Hematopoietic multipotent progenitor cell treated with erythropoietin and hydrocortisone succinate and interleukin-3 and kit ligand, for 6 days (in vitro differentiated cells): Measurements from ENCODE around the gene TAOK3.
"Not testable (repeated sequence)": the region's sequence is repeated elsewhere in the genome, so short reads cannot be mapped to it uniquely, and the experiment has no call there.

ENCODE experiments used
- DNase-seq: peaks from one replicate; pipeline ENCODE4 v3.0.0-alpha.2; 2015

The TAOK3 gene

DNA sequence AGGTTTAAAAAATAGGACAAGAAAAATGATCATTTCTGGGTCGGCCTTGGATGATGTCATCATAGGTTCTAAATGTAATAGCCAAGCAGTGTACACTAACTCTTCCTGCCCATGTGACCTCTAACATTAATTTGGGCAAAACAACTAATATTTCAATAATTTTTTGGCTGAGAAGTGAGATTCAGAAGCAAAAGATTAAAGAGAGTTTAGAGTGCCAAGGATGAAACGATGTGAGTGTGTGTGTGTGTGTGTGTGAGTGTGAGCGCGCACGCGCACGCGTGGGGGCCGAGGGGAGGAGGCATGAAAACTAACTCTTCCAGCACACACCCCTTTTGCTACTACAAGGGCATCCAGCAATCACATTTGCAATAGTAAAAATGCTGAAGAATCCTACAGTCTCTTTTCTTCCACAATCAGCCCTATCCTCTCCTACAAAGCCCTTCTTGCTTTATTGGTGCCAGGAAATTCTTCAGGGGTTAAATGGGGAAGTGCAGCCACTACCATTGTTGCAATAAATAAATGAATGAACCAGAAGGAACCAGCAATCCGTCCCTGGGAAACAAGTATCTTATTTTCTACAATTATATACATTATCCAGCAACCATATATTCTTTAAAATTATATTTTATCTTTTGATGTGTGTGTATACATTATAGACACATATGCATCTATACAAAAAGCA lies 183.9 kb downstream of the TAOK3 start:
- DNase-seq = no peak

DNA sequence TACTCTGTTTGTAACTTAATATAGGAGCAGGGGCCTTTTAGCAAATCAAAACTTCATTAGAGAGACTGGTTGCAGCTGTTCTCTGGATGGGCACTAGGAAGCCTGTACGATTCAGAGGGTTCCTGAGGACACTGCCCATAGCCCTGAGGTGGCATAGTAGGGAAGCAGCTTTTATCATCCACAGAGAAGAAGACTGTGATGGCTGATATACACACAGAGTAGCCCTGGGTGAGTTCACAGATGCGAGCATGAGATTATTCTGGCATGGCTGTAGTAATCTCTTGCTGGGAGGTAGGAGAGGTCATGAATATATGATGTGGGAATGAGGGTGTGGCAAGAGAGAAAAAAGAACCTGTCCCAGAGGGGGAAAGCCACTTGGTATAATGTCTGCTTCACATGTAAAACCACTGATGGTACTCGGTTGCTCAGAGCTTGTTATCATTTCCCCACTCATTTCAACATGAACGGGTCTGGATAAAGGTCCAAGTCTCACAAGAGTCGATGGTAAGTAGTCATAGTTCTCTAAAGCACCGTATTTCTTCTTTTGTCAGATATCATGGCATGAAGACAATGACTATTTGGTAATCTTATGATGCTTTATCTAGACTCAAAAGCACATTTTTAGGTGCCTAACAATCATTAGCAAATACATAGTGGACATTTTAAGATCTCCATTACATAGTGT lies 184.8 kb downstream of the TAOK3 start:
- peak; percentile 60 for DNase-seq

DNA sequence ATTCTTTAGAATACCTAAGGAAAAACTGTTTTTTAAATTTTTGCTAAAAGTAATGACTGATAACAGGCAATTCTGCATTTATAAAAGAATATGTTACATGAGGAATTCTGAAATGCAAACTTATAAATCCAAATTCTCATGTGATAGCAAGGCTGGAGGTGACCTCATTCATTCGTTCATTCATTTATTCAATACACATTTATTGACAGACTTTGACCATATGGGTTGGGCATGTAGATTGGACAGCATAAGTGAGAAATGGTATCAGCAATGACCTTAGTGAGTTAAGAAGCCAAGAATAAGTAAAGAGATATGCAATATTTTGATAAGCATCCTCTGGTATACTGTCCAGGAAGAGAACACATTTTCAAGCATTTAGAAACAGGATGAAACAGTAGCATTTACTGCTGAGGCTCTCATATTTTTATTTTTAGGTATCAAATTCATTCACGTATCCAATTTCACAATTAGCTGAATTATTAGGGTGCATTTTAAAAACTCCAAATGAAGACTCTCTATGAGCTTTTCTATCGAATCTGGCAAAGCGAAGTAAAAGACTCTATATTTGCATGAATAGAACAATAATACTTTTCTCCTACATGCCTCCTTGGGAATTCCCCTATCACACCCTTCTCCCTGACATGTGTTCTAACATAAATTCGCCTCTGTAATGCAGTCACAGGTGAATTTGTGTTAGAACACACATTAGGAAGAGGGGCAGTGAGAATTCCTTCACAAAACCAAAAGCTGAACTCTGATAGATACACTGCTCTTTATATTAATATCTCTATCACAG lies 186.9 kb downstream of the TAOK3 start:
- DNase-seq = no peak

DNA sequence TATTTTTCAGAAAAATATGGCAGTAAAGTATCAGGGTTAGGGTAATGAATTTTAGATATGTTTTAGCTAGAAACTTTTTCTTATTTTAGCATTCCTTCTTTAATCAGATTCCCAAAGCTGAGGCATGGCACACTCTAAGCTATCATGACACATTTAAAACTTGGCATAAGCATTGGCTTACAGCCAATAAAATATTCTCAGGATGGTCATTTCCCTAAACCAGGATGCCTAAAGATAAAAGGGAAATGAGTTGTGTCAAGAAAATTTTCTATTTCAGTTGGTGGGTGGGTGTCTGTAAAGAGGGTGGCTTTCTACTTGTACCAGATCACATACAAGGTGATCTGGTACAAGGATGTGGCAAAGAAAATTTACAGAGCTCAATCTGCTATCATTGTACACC lies 189.0 kb downstream of the TAOK3 start:
- no peak for DNase-seq

DNA sequence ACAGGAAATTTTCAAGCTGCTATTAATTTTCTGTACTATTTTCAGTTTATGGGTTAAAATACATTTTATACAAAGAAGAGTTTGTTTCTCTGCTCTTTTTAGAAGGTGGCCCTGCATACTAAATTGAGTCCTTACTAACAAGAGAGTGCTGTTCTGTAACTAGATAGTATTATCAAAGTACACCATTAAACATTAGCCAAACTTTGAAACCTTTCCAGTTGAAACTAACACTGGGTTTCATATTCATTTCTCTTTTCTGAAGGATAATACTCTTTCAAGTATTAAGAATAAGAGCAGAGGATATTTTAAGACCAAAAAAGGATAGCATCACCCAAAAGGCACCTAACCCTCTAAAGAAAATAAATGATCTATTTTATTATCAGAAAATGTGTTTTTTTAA lies 189.6 kb downstream of the TAOK3 start:
- DNase-seq = no peak

DNA sequence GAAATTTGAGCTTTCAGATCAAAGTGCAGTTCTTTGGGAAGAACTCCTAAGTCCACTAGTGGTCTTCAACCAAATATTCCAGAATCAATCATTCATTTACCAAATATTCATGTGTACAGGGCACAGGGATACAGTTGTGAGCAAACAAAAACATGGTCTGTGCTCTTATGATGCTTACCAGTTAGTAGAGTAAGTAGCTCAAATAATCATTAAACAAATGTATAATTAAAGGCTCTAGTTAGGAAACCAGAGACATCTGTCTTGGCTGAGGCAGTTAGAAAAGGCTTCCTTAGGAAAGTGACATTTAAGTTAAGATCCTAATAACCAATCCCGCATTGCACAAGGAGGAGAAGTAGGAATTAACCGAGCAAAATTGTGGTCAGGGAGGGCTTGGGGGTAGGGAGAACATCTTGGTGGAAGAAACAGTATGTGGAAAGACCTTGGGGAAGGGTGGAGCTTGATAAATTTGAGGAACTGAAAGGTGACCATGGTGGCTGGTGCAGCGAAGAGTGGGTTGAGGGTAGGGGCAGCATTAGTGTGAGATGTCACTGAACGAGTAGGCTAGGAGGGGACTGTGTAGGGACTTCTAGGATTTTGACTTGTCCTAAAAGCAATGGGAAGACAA lies 196.8 kb downstream of the TAOK3 start:
- peak; percentile 13 for DNase-seq

DNA sequence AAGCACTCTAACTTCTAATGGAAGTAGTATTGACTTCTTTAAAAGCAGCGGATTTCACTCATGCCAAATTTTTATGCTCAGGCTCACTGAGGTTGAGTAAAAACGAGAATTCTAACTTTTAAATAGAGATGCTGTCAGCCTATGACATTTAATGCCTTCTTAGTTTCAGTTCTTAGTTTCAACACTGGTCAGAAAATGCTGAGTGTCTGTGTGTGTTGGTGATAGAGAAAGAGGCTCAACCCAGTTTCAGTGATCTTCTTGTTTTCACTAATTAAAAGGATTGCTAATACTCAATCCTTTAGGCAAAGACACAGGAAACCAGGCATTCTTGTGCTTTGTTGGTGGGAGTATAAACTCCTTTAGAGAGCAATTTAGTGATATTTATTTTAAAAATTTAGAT lies 205.8 kb downstream of the TAOK3 start:
- no peak for DNase-seq

DNA sequence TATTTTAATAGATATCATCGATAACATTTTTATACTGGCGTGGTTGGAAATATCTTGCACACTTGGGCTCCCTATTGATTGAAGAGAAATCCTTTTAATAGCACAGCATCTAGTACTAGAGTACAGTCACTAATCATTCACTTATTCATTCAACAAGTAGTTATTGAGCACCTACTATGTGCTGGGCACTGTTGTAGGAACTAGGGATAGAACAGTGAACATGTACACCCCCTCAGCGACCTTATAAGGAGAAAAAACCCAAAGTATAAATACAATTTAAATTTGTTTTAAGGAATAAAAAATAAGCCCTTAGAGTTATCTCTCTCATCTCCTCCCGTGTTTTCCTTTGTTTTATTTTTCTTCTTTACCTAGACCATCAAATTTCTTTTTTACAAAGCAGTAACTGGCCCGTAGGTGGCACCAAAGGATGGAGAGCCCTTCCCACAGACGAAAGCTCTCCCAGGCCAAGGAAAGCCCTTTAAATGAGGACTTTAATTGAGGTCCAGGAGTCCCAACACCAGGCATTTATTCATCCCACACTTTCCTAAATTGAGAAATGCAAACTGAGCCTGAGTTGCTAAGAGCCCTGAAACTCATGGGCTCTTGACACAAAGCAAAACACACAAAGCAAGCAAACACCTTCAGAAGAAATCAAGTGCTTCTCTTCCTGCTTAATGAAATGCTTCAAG lies 207.8 kb downstream of the TAOK3 start:
- peak; percentile 42 for DNase-seq

DNA sequence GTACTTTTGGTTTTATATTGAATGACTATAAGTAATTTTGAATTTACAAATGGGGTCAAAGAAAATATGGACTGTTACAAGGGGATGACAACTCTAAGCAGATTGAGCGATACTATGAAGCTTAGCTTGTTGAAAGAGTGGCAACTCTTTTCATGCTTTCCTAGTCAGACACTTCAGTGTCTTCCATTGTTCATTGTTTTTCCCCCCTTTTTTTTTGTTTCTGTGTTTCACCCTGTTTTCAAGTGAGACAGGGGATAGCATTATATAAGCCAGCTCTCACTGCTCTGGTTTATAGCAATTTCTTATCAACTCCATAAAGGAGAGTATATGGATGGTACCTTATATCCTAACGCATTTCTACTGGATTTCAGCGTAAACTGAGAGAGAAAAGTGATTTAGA lies 212.2 kb downstream of the TAOK3 start:
- DNase-seq = no peak

DNA sequence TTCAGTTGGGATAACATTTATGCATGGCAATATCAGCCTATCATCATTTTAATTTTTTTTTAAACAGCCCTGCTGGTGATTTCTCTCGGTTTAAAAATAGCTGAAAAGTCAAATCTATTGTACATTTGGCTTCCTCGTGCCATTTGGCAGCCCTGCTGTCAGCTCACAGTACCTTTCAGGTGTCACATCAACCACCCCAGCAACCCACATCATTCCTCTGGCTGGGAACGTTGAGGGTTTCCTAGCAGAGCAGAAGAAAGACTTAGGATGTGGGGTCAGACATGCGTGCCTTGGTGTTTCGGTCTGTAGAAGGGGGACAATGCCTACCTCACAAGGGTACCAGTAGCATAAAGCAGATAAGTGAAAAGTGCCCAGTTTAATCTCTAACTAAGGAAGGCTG lies 221.0 kb downstream of the TAOK3 start:
- DNase-seq = no peak

DNA sequence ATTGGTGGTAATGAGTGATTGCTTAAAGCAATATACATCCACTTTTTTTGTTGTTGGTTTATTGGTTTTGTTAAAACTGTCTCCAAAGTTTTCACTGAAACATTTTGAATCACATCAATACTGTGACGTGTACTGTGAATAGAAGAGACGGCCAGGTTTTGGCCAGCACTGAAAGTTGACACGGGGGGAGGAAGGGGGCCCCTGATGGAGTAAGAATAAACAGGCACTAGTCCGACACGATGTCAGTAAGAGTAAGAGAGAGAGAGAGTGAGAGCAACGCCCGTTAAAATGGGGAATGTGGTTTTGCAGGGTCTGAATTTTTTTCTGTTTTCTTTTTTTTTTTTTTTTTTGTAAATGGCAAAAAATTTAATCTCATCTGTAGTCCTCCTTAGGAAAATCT lies 222.1 kb downstream of the TAOK3 start:
- no peak for DNase-seq

DNA sequence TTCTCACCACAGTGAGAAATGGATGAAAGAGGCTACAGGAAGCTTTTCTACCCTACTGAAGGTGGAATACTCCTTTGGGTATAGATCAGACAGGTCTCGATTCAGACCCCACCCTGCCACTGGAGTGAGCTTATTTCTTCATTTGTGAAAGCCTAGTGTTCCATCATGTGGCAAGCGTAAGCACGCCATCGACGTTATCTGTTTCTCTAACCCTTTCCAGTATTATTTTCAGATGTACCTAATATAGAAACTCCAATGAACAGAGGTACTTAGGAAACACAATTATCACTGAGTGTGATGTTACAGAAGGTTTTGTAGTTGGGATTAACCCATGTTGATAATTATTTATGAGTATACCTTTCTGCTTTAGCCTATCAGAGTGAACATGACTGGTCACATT lies 224.4 kb downstream of the TAOK3 start:
- no peak for DNase-seq

DNA sequence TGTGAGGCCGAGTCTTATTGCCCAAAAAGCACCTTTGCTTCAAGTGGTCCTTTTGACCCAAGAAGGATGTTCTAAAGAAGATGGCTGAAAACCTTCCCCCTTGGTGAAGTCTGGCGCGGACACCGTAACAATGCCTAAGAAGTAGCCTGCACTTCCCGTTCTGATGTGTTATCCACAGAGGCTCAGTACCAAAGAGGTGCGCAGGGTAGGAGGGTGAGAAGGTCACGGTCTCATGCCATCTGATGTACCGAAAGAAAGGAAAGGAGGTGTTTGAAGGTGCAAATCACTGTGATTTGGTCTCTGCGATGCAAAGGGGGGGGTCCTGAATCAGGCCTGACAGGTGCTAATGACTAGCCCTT lies 226.9 kb downstream of the TAOK3 start:
- DNase-seq = no peak

DNA sequence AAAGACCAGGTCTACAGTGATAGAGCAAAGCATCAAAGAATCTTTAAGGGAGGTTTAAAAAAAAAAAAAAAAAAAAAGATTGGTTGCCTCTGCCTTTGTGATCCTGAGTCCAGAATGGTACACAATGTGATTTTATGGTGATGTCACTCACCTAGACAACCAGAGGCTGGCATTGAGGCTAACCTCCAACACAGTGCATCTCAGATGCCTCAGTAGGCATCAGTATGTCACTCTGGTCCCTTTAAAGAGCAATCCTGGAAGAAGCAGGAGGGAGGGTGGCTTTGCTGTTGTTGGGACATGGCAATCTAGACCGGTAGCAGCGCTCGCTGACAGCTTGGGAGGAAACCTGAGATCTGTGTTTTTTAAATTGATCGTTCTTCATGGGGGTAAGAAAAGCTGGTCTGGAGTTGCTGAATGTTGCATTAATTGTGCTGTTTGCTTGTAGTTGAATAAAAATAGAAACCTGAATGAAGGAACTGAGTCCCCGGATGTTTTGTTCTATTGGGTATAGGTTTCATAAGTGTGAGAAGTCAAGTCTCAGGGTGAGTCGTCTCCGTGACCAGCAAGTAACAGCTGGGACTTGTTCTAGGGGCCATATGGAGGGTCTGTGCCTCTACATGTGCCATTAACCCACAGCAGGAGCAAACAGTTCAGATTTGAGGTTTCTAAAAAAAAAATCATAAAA lies 227.5 kb downstream of the TAOK3 start:
- DNase-seq = no peak

DNA sequence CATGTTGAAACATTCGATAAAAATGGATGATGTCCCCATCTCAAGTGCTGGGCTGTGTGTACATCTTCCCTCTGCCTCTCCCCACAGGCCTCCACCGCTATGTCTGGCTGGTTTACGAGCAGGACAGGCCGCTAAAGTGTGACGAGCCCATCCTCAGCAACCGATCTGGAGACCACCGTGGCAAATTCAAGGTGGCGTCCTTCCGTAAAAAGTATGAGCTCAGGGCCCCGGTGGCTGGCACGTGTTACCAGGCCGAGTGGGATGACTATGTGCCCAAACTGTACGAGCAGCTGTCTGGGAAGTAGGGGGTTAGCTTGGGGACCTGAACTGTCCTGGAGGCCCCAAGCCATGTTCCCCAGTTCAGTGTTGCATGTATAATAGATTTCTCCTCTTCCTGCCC lies 228.2 kb downstream of the TAOK3 start:
- no peak for DNase-seq

DNA sequence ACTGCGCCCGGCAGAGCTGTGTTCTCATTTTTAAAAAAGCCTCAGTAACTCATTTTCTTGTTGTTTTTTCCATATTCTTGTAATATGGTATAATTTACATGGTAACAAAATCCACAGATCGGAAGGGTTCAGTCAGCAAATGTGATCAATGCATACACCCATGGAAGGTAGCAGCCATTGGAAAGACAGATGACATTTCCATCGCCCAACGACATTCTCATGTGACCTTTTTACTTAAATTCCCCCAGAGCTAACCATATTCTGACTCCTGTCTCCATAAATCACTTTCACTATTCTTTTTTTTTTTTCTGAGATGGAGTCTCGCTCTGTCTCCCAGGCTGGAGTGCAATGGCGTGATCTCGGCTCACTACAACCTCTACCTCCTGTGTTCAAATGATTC lies 231.9 kb downstream of the TAOK3 start:
- DNase-seq = no peak

DNA sequence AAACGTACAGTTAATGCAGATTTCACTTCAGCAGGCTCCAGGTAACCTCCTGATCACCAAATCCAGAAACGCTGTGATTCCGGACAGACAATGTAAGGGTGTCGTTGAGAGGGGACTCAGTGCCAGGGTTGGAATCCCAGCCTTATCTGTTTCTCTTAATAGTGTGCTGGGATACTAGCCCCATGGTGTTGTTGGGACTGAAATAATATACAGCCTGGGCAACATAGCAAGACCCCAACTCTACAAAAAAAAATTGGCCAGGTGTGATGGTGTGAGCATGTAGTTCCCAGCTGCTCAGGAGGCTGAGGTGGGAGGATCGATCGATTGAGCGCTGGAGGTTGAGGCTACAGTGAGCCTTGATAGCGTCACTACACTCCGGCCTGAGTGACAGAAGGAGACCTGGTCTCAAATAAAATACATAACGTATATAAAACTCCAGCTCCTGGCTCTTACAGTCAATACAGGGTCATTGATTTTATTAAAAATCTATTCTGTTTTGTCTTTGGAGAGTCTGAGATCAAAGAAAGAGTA lies 235.5 kb downstream of the TAOK3 start:
- DNase-seq = no peak

DNA sequence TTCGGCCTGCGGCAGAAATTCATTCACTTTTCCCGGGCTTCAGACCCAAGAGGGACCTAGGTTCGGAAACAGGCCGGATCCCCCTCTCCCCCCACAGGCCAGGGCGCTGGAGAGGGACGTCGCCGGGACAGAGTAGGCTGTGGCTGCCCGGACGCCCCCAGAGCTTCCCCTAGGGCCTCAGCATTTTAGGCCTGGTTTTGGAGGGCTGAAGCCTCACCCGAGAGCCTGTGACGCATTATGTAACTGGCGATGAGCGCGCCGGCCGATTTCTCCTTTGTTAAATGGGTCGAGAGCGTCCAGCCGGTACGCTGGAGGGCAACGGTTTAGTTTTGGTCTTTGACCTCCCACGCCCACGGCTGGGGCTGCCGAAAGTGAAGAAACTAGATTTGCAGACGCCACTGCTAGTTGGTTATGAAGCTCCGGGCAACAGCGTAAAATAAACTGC lies 236.1 kb downstream of the TAOK3 start:
- peak; percentile 70 for DNase-seq

DNA sequence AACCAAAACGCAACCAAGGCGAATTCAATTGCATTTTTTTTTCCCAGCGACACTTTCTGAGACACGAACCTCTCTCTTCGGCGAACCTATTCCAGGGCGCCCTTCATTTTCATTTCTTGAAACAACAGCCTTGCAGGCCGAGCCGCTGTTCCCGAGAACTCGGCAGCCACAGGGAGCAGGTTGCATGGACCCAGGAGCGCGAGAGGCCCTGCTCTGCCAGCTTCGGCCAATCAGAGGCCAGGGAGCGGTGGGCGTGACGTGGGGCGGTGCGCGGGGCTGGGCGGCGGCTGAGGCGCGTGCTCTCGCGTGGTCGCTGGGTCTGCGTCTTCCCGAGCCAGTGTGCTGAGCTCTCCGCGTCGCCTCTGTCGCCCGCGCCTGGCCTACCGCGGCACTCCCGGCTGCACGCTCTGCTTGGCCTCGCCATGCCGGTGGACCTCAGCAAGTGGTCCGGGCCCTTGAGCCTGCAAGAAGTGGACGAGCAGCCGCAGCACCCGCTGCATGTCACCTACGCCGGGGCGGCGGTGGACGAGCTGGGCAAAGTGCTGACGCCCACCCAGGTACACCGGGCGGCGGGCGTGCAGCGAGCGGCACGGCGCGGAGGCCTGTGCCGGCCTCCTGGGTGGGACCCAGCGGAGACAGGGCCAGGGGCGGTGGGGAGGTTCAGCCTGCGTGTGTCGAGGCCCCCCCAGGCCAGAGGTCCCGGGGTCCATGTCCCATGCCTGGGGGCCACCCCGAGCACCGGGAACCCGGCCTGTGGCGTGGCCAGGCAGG lies 236.7 kb downstream of the TAOK3 start, which contains the start of gene PEBP1:
PEBP1 (plus strand) TSS at position 337 of the 771 bp plus-strand sequence; CDS start at position 423, 86 bp downstream.
- peak; percentile 95 for DNase-seq

DNA sequence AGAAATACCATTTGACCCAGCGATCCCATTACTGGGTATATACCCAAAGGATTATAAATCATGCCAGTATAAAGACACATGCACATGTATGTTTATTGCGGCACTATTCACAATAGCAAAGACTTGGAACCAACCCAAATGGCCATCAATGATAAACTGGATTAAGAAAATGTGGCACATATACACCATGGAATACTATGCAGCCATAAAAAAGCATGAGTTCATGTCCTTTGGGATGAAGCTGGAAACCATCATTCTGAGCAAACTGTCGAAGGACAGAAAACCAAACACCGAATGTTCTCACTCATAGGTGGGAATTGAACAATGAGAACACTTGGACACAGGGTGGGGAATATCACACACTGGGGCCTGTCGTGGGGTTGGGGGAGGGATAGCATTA lies 243.3 kb downstream of the TAOK3 start:
- DNase-seq = not testable (repeated sequence)

DNA sequence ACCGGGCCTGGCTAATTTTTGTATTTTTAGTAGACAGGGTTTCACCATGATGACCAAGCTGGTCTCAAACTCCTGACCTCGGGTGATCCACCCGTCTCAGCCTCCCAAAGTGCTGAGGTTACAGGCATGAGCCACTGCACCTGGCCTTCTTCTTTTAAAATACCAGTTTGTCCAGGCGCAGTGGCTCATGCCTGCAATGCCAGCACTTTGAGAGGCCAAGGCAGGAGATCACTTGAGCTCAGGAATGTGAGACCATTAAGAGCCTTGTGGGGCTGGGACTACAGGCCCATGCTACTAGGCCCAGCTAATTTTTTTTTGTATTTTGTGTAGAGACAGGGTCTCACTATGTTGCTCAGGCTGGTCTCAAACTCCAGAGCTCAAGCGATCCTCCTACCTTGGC lies 244.8 kb downstream of the TAOK3 start:
- no peak for DNase-seq
